Measurements from ENCODE around the gene MDC1.
"Not testable (repeated sequence)": the region's sequence is repeated elsewhere in the genome, so short reads cannot be mapped to it uniquely, and the experiment has no call there.

The MDC1 gene

DNA sequence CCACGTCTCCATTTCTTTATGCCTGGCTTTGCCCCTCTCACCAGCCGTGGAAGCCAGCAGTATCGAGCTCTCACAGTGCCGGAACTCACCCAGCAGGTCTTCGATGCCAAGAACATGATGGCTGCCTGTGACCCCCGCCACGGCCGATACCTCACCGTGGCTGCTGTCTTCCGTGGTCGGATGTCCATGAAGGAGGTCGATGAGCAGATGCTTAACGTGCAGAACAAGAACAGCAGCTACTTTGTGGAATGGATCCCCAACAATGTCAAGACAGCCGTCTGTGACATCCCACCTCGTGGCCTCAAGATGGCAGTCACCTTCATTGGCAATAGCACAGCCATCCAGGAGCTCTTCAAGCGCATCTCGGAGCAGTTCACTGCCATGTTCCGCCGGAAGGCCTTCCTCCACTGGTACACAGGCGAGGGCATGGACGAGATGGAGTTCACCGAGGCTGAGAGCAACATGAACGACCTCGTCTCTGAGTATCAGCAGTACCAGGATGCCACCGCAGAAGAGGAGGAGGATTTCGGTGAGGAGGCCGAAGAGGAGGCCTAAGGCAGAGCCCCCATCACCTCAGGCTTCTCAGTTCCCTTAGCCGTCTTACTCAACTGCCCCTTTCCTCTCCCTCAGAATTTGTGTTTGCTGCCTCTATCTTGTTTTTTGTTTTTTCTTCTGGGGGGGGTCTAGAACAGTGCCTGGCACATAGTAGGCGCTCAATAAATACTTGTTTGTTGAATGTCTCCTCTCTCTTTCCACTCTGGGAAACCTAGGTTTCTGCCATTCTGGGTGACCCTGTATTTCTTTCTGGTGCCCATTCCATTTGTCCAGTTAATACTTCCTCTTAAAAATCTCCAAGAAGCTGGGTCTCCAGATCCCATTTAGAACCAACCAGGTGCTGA lies 7.0 kb upstream of the MDC1 start:
- DNase-seq = not testable (repeated sequence)

DNA sequence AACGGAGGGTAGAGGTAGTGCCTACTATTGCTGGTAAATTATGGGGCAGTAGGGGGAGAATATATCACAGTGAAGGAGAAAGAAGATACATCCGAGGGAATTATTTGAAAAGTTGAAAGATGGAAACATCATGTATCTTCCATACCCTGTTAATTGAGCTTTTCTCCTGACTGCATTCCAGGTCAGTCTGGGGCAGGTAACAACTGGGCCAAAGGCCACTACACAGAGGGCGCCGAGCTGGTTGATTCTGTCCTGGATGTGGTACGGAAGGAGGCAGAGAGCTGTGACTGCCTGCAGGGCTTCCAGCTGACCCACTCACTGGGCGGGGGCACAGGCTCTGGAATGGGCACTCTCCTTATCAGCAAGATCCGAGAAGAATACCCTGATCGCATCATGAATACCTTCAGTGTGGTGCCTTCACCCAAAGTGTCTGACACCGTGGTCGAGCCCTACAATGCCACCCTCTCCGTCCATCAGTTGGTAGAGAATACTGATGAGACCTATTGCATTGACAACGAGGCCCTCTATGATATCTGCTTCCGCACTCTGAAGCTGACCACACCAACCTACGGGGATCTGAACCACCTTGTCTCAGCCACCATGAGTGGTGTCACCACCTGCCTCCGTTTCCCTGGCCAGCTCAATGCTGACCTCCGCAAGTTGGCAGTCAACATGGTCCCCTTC lies 6.2 kb upstream of the MDC1 start:
- DNase-seq = not testable (repeated sequence)

DNA sequence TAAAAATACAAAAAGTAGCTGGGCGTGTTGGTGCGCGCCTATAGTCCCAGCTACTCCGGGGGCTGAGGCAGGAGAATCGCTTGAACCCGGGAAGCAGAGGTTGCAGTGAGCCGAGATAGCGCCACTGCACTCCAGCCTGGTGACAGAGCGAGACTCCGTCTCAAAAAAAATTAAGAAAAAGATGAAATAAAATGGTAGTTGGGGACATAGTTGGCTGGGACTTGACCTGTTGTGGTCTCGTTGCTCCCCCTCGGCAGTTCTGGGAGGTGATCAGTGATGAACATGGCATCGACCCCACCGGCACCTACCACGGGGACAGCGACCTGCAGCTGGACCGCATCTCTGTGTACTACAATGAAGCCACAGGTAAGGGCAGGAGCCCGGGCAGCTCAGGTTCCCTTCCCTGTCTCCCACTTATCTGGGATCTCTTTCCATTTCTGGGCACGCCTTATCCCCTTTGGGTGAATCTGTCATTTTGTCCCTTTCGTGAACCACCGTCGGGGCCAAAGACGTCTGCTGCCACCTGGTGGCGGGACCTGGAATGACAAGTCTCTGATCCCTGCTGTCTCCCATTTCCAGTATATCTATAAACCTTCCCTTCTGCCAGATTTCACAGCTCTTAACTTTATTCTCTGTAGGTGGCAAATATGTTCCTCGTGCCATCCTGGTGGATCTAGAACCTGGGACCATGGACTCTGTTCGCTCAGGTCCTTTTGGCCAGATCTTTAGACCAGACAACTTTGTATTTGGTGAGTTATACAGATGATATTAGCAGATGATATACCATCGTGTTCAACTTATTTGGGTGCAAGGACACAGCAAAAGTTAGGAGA lies 5.4 kb upstream of the MDC1 start:
- peak; percentile 49 for DNase-seq

DNA sequence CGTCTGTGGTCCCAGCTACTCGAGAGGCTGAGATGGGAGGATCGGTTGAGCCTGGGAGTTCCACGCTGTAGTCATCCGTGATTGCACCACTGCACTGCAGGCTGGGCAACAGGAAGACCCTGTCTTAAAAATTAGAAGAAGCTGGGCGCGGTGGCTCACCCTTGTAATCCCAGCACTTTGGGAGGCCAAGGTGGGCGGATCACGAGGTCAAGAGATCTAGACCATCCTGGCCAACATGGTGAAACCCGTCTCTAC lies 4.9 kb upstream of the MDC1 start:
- DNase-seq = not testable (repeated sequence)

DNA sequence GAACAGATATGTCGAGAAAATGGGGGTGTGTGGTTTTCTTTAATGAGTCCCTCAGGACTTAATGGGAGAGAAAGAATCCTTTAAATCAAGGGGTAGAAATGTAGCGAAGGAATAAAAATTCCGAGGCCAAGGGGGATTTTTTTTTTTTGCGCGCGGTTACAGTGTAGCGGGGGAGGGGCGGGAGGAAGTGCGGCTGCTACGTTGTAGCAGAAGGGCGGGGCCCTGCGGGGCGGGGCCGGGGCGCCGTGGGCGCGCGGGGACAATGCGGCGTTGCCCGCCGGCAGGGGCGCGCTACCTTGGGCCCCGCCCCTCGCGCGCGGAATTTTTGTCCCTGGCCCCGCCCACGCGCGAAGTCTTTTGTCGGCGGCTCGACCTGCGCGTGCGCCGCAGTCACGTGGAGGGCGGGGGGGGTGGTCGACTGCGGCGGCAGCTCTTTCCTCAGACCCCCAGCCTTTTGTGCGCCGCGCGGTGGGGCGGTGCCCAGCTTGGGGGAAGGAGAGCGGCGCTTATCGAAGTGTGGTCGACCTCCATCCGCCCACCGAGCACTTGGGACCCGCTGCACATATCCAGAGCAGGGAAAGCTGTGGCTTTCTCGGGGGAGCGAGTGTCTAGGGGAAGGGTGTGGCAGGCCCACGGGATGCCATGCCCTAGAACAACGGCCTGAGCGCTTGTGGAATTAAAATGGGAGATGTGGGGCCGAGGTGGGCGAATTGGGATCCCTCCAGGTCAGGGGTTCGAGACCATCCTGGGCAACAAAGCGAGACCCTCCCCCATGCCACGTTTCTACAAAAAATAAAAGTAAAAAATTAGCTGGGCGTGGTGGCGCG lies 4.3 kb upstream of the MDC1 start:
- peak; percentile 78 for DNase-seq

DNA sequence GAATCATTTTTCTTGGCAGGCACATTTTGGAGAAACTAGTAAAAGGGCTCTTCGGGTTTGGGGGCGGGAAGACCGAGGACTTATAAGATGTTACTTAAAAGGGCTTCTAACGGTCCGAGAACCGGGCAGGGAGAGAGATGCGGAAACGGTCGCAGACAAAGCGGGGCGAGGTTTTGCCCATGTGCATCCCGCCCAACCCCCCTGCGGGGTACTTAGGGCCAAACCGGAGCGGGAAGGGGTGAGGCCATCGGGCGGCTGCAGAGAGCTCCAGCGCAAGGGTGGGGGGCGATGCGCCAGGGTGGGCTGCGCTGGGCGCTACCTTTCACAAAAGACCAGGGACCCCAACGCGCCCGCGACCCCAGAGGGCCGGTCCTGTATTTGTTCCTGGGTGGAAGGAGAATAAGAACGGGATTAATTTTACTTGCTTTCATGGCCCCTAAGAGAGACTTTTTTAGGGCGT lies 3.7 kb upstream of the MDC1 start:
- no peak for DNase-seq

DNA sequence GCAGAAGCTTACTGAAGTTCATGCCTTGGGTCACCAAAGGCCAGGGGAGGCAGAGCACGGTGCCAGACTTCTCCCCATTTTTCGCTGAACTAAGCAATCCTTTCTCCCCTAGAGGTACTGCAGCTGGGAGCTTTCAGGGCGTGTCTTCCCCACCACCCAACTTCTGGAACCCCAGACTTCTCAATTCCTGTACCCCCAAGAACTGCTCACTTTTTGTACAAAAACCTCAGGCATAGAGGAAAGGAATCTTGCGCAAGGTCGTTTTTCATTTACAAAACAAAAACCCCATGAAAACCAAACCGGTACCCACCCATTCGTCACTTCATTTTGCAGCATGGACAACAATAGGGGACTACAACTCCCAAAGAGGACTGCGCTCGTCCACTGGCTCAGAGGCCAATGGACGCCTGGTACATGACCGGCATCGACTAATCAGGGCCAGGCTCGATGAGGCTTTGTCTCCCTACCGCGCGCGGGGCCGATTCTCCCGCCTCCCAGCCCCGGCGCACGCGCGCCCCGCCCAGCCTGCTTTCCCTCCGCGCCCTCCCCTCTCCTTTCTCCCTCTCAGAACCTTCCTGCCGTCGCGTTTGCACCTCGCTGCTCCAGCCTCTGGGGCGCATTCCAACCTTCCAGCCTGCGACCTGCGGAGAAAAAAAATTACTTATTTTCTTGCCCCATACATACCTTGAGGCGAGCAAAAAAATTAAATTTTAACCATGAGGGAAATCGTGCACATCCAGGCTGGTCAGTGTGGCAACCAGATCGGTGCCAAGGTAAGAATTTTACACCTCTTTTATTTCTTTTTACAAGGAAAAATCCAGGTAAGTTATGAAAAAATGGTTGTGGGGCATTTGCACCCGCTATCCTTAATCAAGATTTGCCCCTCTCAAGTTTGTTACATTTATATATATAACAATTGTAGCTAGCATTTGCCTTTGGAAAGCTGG lies 3.0 kb upstream of the MDC1 start, which contains the start of gene TUBB:
Gene TUBB (plus strand): TSS at position 562 of the 947 bp plus-strand sequence. CDS start 155 bp downstream, at position 717.
- peak; percentile 86 for DNase-seq

DNA sequence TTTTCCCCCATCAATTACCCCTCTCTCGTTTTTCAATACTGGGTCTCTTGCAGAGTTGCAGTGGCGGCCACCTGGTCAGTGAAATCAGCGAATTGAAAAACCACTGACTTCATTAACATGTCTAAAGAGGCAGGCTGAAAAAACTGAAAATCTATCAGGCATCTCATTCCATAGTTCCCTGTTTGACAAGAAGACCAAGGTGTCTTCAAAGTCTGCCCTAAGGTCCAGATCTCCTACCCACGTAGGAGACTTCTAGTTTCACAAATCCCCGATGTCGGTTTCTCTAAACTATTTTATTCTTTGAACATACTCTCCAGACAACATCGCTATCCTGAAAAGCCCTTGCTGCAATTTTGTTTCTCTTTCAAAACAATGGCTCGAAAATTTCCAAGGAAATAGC lies 2.3 kb upstream of the MDC1 start:
- DNase-seq = no peak

DNA sequence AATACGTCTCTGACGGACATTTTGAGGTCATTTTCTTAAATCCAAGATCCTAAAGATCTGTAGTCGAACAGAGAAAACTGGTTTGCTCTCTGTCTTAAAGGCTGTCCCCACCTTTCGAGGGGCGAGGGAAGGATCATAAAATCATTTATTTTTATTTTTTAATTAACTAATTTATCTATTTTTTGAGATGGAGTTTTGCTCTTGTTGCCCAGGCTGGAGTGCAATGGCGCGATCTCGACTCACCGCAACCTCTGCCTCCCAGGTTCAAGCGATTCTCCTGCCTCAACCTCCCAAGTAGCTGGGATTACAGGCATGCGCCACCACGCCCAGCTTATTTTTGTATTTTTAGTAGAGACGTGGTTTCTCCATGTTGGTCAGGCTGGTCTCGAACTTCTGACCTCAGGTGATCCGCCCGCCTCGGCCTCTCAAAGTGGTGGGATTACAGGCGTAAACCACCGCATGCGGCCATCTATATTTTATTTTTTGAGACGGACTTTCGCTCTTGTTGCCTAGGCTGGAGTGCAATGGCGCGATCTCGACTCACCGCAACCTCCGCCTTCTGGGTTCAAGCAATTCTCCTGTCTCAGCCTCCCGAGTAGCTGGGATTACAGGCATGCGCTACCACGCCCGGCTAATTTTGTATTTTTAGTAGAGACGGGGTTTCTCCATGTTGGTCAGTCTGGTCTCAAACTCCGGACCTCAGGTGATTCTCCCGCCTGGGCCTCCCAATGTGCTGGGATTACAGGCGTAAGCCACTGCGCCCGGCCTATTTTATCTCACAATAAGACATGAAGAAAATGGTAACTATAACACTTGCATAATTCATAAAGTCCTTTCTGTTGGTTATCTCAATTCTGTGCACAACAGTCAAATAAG lies 1.0 kb upstream of the MDC1 start:
- not testable (repeated sequence) for DNase-seq

DNA sequence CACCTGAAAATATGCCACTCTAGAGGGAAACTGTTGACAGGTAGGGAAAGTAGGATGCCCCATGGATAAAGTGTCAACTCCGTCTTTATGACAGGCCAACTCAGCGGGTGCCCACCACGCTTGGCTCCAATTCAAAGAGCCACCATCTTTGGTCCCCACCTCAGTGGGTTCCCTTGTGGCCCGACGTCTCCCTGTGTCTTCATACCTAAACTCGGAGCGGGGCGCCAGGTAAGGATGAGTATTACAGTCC lies 277 bp downstream of the MDC1 start:
- no peak for DNase-seq

DNA sequence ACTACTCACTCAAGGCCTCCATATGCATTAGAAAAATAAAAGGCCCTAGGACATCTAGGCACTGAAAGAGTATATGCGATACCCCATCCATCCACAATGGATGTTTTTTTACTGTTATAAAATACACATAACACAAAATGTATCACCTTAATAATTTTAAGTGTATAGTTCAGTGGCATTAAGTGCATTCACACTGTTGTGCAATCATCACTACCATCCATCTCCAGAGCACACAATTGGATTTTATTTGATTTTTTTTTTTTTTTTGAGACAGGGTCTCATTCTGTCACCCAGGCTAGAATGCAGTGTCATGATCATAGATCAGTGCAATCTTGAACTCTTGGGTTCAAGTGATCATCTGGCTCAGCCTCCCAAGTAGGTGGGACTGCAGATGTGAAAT lies 2.8 kb downstream of the MDC1 start:
- DNase-seq = no peak

DNA sequence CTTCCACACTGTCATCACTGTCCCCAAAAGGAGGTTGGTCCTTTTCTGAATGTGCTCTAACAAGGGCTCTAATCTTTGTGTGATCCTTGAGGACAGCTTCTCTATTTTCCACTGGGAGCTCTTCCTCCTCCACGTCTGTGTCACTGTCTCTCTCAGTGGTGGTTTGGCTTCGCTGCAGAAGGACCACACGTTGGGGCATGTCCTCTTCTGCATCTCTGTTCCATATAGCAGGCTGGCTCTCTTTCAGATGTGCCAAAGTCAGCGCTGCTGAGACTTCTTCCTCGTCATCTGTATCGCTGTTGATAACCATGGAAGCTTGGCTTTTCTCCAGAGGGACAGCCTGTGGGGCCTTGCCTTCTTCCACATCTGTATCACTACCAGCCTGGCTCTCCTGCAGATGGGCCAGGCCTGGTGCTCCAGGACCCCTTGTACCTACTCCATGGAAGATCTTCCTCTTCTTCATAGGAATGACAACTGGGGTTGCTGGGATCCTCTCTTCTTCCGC lies 4.6 kb downstream of the MDC1 start:
- DNase-seq = no peak

DNA sequence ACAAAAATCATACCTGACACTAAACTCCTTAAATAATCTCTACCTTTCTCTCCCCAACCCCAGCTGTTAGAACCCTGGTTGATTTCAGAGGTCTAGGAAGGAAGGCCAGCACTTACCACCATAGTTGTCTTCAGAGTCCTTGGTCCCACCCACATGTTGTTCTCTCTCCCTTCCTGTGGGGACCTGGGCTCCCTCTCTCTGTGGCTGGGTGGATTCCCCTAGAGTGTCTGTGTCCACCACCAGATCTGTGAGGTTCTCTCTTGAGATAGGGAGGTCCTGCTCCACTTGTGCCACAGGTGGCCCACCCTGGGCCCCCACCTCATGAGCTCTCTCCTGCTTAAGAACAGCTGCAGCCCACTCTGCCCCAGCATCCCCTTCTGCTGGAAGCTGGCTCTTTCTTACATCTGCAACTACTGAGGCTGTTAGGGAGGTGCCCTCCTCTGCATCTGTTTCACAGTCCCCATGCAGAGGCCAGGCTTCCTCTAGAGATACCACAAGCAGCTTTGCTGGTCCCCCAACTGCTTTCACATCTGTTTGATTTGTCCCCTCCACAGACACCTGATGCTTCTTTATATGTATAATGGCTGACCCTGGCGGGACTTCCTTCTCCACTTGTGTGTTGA lies 5.2 kb downstream of the MDC1 start:
- no peak for DNase-seq

DNA sequence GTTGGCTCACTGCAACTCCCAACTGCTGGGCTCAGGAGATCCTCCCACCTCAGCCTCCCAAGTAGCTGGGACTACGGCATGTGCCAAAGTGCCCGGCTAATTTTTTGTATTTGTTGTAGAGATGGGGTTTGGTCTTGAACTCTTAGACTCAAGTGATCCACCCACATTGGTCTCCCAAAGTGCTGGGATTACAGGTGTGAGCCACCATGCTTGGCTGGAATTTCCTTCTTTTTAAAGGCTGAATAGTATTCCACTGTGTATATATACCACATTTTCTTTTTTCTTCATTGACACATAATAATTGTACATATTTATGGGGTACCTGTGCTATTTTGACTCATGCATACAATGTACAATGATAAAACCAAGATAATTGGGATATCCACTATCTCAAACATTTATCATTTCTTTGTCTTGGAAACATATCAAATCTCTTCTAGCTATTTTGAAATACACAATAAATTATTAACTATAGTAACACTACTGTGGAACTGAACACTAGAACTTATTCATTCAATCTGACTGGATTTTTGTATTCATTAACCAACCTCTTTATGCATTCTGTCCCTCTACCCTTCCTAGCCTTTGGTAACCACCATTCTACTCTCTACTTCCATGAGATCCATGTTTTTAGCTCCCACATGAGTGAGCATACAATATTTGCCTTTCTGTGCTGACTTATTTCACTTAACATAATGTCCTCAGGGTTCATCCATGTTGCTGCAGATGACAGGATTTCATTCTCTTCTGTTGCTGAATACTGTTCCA lies 7.8 kb downstream of the MDC1 start:
- DNase-seq = no peak

DNA sequence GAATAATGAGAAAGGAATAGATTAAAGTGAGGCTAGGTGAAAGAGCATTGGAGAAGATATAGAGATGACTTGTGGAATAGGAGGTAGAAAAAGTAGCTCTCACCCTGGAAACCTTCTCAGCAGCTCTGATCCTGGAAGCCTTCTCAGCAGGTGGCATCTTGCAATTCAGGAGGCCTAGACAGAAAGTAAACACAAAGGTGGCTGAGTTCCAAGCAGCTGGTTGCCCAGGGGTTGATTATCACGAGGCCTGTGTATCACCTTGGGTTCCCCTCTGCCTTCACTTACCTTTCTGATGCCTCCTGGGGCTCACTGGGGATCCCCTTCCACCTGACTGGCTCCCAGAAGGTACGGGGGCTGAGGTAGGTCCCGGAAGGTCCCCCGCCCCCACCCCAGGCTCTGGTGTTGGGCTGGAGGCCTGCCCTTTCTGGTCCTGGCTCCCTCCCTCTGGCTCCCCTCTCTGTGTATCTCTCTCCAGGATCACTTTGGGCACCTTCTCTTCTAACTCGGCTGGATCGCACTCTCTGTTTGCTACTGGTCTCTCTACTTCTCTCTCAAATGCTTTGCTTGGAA lies 9.7 kb downstream of the MDC1 start:
- no peak for DNase-seq

DNA sequence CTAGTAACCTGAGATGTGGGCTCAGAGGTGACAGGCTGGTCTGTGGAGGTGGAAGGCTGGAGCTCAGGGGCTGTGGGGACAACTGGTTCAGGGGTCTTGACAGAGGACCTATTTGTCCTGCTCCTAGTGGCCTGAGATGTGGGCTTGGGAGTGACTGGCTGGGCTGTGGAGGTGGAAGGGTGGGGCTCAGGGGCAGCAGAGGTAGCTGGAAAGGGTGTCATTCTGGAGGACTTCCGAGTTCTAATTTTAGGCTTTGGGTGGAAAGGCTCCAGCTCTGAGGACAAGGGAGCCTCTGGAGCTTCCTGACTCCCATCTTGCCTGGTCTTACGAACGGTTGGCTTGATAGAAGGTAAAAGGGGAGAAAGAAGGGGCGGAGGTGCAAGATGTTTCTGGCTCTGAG lies 11.5 kb downstream of the MDC1 start:
- DNase-seq = no peak

DNA sequence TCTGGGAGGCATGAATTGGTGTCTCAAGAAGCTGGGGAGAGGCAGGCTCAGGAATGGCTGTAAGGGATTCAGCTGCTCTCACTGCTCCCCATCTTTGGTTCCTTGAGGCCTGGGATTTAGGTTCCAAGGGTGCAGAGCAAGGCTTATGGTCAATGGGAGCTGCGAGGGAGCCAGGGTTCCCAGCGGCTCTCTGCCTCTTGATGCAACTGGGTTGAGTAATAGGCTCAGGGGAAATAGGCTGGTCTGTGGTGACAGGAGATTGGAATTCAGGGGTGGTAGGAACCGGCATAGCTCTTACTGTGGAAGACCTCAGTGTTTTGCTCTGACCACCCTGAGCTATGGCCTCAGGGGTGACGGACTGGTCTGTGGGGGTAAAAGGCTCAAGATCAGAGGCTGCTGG lies 13.3 kb downstream of the MDC1 start:
- no peak for DNase-seq

DNA sequence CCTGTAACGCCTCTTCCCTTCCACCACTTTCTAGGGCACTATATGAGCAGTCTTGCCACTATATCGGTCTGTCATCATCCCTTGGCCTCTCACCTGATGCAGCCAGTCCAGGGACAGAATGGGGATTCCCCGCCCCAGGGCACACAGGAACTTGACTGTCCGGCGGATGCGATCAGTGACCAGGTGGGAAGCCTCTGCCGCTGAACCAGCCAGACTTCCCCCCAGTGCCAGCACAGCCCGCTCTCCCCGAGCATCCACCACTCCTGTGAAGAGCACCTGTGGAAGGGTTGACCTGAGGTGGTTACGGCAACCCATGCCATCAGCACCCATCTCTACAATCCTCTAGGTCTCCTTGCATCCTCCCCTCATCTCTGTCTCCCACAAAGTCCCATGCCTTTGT lies 14.1 kb downstream of the MDC1 start:
- DNase-seq = no peak

DNA sequence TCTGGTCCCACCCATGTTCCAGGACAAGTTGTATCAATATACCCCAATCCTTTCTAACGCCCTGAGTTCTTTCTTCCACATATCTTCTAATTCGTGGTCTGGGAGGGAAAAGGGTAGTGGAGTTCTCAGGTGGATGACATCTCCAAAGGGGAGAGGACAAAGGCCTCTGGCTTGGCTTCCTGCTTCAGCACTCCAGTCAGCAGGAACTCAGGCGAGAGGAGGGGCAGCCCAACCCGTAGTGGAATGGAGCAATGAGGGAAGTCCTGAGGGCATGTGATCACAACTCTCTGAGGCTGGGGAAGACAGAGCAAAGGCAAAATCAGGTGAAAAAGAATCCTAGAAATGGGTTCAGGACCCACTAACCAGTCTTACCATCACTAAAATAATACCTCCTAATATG lies 16.7 kb downstream of the MDC1 start:
- DNase-seq = no peak
